Activated CD4-positive, alpha-beta T cell treated with anti-CD3 and anti-CD28 coated beads, Interleukin-10, Interleukin-2, amounts not matched to agents 100 ng/mL and 50 ng/mL, durations not matched to agents 16 hours and 8 hours (primary cell): ENCODE results near the gene GSTM3.
"Not testable (repeated sequence)": the region's sequence is repeated elsewhere in the genome, so short reads cannot be mapped to it uniquely, and the experiment has no call there.

ENCODE experiments used
- DNase-seq: peaks from one replicate; pipeline ENCODE4 v3.0.0-alpha.2; 2020

Gene GSTM3

DNA sequence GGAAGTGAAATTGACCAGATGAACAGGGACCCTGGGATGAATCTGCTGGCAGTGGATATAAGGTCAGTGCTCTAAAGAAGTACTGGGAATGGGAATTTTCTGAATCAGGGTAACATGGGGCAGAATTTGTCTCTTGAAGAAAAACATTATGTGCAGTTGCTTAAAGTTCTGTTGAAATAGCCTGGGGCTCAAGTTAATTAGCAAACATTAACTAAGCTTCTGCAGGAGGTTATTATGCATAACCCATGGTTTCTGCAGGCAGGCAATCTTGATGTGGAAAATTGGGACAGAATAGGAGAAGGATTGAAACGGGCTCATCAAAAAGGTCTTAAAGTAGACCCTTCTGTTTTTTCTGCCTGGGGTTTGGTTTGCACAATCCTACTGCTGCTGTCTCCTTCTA, 14.8 kb downstream of the GSTM3 start:
- DNase-seq: no peak

DNA sequence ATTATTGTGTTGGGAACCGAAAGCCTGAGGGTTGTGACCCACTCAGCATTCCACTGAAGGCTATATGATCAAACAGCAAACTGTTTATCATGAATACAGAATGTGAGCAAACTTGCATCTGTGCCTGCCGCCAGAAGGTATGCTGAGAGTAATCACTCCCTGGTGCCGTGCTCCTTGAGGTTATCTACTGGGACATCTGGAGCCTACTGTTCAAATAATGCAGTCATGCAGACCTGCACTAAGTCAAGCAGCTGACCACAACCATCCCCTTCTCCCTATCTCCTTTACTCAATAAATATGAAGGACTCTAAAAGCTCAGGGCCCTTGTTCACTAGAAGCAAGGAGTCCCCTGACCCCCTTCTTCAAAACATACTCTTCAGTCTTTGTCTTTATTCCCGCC, 15.3 kb downstream of the GSTM3 start:
- DNase-seq: no peak

DNA sequence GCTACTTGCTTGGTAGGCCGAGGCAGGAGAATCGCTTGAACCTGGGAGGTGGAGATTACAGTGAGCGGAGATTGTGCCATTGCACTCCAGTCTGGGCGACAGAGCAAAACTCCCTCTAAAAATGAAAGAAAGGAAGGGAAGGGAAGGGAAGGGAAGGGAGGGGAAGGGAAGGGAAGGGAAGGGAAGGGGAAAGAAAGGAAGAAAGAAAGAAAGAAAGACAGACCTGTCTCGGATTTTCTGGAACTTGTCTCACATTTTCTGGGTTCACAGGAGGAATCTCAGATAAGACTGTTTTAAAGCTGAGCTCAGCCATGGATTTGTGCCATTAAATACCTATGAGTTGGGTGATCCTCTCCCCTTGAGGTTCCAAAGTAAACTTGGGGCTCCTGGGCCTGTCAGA, 15.9 kb downstream of the GSTM3 start:
- no peak for DNase-seq

DNA sequence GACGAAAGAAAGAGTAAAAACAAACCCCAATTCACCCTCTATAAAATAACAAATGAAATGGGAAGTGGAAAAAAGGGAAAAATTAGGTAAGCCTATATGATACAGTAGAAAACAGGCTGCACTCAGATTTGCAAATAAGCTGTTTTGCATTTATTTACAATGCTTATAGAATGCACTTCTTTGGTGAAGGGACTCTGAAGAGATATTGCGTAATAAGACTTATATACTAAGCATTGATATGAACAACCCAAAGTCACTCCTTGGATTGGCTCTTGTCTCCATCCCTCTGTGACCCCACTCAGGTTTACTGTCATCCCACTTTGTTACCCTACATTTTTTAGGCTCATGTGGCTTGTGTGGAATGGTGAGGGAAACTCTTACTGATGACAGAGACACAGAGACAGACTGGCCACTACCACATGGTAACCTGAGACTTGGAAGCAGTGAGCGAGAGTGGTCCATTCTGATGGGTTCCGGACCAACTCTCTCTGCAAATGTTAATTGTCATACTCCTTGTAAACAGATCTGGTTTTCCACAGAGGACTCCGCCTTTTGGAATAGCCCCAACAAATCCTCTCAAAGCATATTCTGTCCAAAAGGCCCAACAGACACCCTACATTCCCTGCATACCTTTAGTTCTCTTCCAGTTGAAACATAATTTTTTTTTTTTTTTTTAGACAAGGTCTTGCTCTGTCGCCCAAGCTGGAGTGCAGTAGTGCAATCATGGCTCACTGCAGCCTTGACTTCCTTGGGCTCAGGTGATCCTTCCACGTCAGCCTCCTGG, 17.7 kb downstream of the GSTM3 start:
- no peak for DNase-seq

DNA sequence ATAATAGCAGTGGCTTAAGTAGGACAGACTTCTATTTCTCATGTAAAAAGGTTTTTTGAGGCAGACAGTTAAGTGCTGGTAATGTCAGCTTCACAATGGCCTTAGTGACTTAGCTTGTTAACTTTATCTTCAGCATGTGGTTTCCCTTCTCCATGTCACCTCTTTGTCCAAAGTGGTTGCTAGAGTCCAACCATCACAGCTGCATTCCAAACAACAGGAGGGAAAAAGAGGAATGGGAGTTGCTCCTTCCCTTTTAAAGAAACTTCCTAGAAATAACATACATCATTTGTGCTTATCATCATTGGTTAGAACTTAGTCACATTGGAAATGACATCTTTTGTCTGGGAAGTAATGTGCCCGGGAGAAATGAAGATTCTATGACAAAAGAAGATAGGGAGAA, 18.9 kb downstream of the GSTM3 start:
- no peak for DNase-seq

DNA sequence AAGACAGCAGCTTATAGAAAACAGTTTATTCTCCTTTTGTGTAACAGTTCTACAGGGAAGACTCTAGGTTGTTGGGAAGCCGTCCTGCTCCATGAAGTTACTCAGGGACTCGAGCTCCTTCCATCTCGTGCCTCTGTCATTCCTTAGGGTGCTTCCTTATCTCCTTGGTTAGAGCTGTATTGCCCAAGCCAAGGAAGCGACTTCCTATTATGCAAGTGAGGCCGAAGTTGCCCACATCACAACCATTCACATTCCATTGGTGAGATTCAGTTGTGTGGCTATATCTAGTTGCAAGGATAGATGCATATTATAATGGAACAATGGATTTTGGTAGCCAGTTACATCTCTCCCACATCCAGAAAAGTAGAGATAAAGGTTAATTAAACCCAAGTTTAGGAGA, 19.8 kb downstream of the GSTM3 start:
- no peak for DNase-seq

DNA sequence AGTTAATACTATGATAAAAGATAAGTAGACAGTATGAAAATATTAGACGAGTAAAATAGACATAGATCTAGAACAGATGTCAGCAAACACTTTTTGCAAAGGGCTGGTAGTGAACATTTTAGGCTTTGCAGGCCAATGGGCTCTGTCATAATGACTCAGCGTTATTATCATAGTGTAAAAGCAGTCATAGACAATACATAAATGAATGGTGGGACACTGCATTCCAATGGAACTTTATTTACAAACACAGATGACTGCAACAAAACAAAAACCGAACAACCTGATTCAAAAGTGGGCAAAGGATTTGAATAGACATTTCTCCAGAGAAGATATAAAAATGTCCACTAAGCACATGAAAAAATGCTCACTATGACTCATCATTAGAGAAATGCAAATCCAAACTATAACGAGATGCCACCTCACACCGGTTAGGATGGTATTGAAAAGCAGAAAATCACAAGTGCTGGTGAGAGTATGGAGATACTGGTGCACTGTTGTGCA, 21.5 kb downstream of the GSTM3 start:
- DNase-seq: peak; percentile 32

DNA sequence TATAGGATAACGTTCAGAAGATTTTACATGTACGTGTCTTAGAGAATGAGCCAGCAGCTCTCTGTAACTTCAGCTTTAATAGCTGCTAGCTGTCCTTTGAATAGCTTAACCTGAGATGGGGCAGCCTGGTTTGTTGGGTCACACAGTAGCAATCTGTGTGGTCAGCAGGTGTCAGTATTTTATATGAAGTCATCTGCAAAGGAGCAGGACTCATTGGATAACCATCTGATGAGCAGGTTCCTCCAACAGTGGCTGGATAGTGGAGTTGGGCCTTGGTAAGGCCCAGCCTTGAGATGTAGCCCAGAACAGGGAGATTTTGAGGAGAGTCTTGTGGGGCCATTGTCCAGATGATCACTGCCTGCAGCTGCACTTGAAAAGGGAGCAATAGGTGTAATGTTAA, 22.3 kb downstream of the GSTM3 start:
- DNase-seq: no peak

DNA sequence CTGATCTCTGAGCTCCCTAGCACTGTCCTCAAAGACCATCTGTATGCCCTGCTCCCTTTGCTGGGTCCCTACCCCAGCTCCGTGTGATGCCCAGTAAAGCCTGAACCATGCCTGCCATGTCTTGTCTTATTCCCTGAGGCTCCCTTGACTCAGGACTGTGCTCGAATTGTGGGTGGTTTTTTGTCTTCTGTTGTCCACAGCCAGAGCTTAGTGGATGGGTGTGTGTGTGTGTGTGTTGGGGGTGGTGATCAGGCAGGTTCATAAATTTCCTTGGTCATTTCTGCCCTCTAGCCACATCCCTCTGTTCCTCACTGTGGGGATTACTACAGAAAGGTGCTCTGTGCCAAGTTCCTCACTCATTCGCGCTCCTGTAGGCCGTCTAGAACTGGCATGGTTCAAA, 23.1 kb downstream of the GSTM3 start:
- no peak for DNase-seq

DNA sequence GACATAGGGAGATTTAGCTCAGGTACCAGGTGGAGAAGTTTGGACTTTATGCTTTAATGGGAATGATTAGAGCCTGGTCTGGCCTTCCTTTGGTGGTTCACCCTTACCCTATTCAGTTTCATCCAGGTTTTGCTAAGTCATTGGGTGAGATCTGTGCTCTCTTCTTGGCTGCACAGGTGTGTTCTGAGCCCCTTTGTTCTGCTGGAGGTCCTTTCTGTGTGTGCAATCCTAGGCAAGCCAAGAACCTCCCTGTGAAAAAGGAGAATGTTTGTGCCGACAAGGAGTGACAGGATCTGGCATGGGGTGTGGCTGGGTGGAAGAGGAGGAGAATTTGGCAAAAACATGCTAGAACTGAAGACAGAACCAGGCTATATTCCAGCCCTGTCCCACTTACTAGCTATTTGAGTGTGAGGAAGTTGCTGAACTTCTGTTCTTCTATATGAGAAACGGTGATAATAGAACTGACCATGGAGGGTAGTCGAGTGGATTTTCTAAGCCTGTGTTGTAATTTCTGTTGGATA, 24.2 kb downstream of the GSTM3 start:
- DNase-seq: no peak

DNA sequence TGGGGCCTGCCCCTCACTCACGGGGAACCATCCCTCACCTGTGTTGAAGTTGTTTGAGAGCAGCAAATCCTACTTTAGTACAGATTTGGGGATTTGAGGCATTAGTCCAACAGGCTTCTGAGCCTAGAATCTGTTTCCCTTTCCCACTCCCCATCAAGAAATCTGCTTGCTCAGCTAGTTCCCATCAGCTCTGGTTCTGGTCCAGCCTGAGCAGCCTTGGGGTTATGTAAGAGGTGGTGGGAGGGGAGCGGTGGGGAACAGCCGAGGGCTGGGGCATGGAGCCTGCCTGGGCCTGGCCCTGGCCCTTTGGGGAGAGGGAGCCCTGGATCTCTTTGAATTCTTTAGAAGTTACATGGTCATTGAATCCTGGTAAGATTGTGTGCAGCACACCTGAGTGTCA, 24.7 kb downstream of the GSTM3 start:
- no peak for DNase-seq

DNA sequence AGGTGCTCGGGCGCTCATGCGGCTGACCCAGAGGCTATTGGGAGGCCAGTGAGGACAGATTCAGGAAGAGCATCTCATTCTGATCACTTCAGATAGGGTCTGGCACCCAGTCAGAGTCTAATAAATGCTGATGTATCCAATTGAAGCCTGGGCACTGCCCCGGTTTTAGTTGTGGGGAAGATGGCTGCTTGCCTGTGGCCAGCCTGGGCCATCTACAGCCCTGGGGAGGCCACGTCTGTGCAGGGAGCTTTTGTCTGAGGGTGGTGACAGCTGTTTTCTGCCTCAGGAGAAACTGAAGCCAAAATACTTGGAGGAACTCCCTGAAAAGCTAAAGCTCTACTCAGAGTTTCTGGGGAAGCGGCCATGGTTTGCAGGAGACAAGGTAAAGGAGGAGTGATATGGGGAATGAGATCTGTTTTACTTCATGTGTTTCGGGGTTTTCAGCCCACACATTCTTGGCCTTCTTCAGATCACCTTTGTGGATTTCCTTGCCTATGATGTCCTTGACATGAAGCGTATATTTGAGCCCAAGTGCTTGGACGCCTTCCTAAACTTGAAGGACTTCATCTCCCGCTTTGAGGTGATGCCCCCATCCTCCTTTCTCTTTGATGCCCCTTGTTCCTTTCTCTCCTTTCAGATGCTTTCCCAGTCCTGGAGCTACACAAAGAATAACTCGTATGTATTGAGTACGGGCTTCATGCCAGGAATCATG, 26.0 kb downstream of the GSTM3 start:
- no peak for DNase-seq

DNA sequence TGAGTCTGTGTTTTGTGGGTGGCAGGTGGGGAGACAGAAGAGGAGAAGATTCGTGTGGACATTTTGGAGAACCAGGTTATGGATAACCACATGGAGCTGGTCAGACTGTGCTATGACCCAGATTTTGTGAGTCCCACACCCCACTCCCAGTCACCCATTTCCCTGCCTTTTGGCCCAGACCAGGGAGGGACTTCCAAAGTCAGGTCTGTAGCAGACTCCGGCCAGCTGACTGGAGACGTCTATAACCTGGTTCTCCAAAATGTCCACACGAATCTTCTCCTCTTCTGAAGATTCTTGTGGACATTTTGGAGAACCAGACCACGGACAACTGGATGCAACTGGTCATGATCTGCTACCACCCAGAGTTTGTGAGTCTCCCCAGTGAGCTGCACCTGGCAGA, 27.2 kb downstream of the GSTM3 start:
- DNase-seq: no peak

DNA sequence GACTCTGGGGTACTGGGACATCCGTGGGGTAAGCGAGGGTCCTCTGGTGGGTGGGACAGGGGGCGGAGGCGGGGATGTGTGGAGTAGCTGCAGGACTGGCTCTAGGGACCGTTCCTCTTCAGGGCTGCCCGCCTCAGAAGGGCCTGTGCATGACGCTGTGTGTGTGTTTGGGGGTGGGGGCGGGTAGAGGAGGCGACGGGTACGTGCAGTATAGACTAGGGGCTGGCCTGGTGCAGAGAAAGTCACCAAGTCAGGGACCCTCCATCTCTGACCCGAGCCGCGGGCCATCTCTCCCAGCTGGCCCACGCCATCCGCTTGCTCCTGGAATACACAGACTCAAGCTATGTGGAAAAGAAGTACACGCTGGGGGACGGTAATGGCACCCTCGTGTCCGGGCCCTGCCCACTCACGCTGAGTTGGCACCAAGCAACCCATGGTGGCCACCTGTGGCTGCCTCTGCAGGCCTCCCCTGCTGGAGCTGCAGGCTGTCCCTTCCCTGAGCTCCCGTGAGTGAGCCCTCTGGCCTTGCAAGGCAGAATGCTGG, 28.4 kb downstream of the GSTM3 start:
- DNase-seq: no peak

DNA sequence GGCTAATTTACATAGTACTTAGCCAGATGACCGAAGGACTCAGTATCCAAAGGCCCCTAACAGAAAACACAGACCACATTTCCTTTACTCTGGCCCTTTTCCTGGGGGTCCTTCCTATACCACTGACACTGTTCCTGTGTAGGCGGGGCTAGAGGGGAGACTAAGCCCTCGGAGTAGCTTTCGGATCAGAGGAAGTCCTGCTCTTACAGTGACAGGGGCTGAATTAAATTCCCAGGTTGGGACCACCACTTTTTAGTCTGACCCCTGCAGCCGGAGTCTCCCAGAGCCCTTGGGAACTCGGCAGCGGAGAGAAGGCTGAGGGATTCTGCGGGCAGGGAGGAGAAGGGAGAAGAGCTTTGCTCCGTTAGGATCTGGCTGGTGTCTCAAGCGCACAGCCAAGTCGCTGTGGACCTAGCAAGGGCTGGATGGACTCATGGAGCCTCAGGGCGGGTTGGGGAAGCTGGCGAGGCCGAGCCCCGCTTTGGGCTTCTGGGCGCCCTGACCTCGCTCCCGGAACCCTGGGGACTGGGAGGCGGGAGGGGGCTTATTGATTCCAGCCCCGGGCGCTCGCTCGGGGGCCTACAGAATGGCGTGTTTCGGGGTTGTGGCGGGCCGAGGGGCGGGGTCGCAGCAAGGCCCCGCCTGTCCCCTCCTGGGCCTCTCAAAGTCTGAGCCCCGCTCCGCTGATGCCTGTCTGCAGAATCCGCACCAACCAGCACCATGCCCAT, 29.1 kb downstream of the GSTM3 start, which contains the start of gene GSTM5:
Gene GSTM5, plus strand, starts transcription at position 659 of the 728 bp plus-strand sequence. Its CDS starts 62 bp downstream, at position 721.
- not testable (repeated sequence) for DNase-seq

DNA sequence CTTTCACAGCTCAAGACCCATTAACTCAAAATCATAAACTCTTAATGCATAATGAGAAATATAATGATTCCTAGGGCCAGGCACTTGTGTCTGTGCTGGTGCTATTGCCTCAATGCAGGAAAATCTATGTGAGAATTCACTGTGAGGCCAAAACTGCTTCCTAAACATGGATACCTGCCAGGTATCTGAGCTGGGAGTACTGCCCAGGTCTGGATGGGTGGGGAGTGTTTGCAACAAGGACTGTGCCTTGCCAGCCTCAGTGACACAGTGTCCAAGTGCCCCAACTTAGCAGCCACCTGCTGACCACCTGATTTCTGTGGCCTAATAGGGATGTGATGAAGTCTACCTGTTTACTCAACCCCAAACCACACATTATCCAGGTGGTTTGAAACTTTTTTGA, 31.0 kb downstream of the GSTM3 start:
- not testable (repeated sequence) for DNase-seq

DNA sequence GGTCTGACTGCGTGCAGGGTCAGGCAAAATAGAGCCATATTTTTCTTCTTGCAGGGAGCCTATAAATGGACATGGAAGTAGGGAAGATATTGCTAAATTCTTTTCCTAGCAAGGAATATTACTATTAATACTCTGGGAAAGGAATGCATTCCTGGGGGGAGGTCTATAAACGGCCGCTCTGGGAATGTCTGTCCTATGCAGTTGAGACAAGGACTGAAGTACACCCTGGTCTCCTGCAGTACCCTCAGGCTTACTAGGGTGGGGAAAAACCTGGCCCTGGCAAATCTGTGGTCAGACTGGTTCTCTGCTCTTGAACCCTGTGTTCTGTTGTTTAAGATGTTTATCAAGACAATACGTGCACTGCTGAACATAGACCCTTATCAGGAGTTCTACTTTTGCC, 31.9 kb downstream of the GSTM3 start:
- not testable (repeated sequence) for DNase-seq

DNA sequence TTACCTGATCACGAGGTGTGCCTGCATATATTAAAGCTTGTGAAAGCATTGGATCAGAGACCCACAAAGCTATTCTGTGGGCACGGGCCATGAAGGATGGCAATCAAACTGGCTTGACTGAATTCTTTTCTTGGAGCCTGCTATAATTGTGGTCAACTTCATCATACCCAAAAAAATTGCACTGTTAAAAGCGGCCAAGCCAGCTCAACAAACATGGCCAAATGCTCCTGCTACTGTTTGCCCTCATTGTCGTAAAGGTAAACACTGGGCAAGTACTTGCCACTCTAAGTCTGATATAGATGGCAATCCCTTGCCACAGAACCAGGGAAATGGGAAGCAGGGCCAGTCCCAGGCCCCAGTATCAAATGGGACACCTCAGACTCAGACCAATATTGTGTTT, 35.4 kb downstream of the GSTM3 start:
- DNase-seq: no peak

DNA sequence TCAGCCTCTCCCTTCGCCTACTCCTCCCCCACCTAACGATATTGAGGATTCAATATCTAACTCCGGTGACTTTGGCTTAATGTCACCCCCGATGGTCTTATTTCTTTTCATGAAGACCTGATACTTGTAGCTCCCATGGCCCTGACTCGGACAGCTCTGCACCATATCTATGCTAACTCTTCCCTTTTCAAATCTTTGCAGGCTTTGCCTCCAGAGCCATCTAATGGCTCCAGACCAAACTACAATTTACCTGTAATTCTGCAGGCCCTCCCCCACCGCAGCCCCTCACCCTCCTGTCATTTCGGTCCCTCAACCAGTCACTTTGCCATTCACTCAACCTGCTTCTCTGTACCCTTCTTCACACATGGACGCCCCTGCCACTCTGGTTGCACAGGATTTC, 36.7 kb downstream of the GSTM3 start:
- peak; percentile 0 for DNase-seq

DNA sequence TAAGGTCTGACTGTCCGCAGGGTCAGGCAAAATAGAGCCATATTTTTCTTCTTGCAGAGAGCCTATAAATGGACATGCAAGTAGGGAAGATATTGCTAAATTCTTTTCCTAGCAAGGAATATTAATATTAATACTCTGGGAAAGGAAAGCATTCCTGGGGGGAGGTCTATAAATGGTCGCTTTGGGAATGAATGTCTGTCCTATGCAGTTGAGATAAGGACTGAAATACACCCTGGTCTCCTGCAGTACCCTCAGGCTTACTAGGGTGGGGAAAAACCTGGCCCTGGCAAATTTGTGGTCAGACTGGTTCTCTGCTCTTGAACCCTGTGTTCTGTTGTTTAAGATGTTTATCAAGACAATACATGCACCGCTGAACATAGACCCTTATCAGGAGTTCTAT, 37.9 kb downstream of the GSTM3 start:
- not testable (repeated sequence) for DNase-seq

DNA sequence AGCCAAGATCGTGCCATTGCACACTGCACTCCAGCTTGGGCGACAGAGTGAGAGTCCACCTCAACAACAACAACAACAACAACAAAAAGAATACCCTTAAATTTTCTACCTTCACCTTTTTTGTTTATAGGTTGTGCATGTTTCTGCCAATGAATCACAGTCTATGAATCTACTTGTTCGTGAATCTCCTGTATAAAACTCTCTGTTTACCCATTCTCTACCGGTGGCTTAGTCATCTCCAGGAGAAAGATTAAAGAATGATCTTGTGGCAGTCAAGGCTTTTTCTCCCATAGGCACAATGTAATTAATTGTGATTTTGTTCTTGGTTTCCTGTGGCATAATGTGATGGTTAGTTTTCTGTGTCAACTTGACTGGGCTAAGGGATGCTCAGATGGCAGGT, 43.0 kb downstream of the GSTM3 start:
- not testable (repeated sequence) for DNase-seq

DNA sequence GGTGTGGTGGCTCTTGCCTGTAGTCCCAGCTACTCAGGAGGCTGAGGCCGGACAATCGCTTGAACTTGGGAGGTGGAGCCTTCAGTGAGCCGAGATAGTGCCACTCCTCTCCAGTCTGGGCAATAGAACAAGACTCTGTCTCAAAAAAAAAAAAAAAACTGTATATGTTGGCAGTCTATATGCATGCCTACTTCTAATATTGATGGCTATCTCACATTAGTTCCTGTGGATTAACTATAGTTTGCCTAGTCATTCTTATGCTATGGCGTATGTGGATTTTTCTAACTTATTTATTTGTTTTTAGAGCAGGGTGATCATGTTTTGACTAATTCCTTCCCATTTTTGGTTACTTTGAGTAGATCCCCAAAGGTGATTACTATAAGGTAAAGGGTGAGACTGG, 43.8 kb downstream of the GSTM3 start:
- DNase-seq: no peak

DNA sequence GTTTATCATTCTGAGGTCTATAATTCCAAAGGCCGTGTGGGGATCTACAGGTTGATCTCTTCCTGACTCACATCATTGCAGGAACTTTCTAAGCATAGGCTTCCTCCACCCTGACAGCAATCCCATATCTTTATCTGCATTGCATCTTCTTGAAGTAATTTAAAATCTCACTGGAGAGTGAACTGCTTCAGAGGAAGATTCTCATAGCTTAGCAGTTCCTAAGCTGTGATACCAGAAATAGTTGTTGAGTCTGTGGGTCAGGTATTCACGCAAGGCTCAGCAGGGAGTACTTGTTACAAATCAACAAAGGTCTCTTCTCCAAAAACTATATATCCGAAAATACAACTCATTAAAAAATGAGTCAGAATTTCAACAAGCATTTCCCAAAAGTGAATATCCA, 45.7 kb downstream of the GSTM3 start:
- not testable (repeated sequence) for DNase-seq
